Upper lobe of left lung (tissue), 6 donors: ENCODE measurements around the gene LRTM2. TPM values are rescaled to one million over a fixed set of nuclear protein-coding genes. Genes with fewer than 3 reads are reported as not detected.
"Not testable (repeated sequence)": the region's sequence is repeated elsewhere in the genome, so short reads cannot be mapped to it uniquely, and the experiment has no call there.

ENCODE experiments used
- ATAC-seq, 2 donors: fragments of 200-7000 bp; cut with Tn5 transposase; one replicate each; pipeline ENCODE4 v1.9.1; 2022; ENCODE audit warnings: mild to moderate bottlenecking in 2 of 2, moderate library complexity in 2 of 2; ENCODE audit not compliant: low FRiP score in 2 of 2
- DNase-seq, 2 donors: peaks; one replicate each; pipeline ENCODE4 v3.0.0-alpha.2; 2019 to 2020
- H3K27ac ChIP-seq, 4 donors: fragments of 200-600 bp; sonication (generic); one replicate each; pipeline ENCODE4 v1.5.1; 2016 to 2019
- H3K27me3 ChIP-seq, 4 donors: fragments of 200-600 bp; sonication (generic); one replicate each; pipeline ENCODE4 v1.5.1; 2017 to 2019
- H3K36me3 ChIP-seq, 4 donors: fragments of 200-600 bp; sonication (generic); one replicate each; pipeline ENCODE4 v1.5.1; 2016 to 2019
- H3K4me1 ChIP-seq, 4 donors: fragments of 200-600 bp; sonication (generic); one replicate each; pipeline ENCODE4 v1.5.1; 2018 to 2019
- H3K4me3 ChIP-seq, 4 donors: fragments of 200-600 bp; sonication (generic); one replicate each; pipeline ENCODE4 v1.5.1; 2017 to 2019; ENCODE audit warnings: mild to moderate bottlenecking in 2 of 4, moderate library complexity in 1 of 4
- H3K9me3 ChIP-seq, 4 donors: fragments of 200-600 bp; sonication (generic); one replicate each; pipeline ENCODE4 v1.5.1; 2018 to 2019
- CTCF ChIP-seq, 6 experiments: fragments of 450-650 bp in 4 of 6; fragments of 200-600 bp in 2 of 6; sonication (generic) in 2 of 6; IDR thresholded peaks; one replicate each; pipeline ENCODE4 v1.5.1; 2016 to 2019; ENCODE audit warnings: antibody characterized with exemption in 6 of 6
- EP300 ChIP-seq, 4 donors: sonication (generic); formaldehyde crosslinking; IDR thresholded peaks; one replicate each; pipeline ENCODE4 v1.5.1; 2017; ENCODE audit warnings: antibody characterized with exemption in 4 of 4, control low read depth in 2 of 4
- POLR2A ChIP-seq, 4 donors: fragments of 450-650 bp; IDR thresholded peaks; one replicate each; pipeline ENCODE4 v1.5.1; 2016 to 2017; ENCODE audit warnings: antibody characterized with exemption in 4 of 4, mild to moderate bottlenecking in 2 of 4
- POLR2AphosphoS5 ChIP-seq, 2 donors: sonication (generic); formaldehyde crosslinking; IDR thresholded peaks; one replicate each; pipeline ENCODE4 v1.5.1; 2017; ENCODE audit warnings: antibody characterized with exemption in 2 of 2
- WGBS, 2 donors: methylation state at CpG; one replicate each; pipeline ENCODE4 v1.1.5; 2017 to 2018; 5-methylcytosine and 5-hydroxymethylcytosine counted together
- total RNA-seq, 6 donors: library from RNA; depleted of rRNA in 4 of 6; stranded (reverse); fragments of >200 nt in 4 of 6; gene quantifications; one replicate each; pipeline versions ENCODE4 v1.1.0 to v1.2.1, GENCODE V29; 2016 to 2021
- donor health status: DM: no; HTN: no; CAD: no; lungs with moderate emphysema.
- donor health status: DM: no; HTN: yes; CAD: no; lungs with severe emphysema.

The LRTM2 gene
- total RNA-seq, 6 donors from 2014 or later, result not detected

- H3K4me3 ChIP-seq, result no peak overlapping the region
- ATAC-seq (no peak), DNase-seq (no peak)
- H3K4me1 ChIP-seq, result peaks cover 0 to 16% (median 2%) of the 10 kb centered on the region in 4 donors
- H3K27me3 ChIP-seq, result no peaks in the 10 kb centered on the region
- TF ChIP-seq CTCF (IDR thresholded peaks at IDR 0.05), result no peak
- TF ChIP-seq EP300 (IDR thresholded peaks at IDR 0.05), result no peak
- TF ChIP-seq POLR2AphosphoS5 (IDR thresholded peaks at IDR 0.05), result no peak
- no peak for TF ChIP-seq POLR2A (IDR thresholded peaks at IDR 0.05)
- no peaks in the 10 kb centered on the region for H3K9me3 ChIP-seq
- no peaks in the 10 kb centered on the region for H3K36me3 ChIP-seq
- 65 to 75% methylated on average over 8 of the region's 8 CpGs for WGBS, 2 donors
- no peak overlapping the region for H3K27ac ChIP-seq
These were observed 6.1 kb upstream of the LRTM2 start for GRCh38 chr12:1814266-1814665.

GRCh38 chr12:1815108-1815507, 5.3 kb upstream of the LRTM2 start:
- no peak for ATAC-seq
- Histone ChIP-seq H3K9me3 (no peaks in the 10 kb centered on the region), H3K4me3 (no peak overlapping the region), H3K27ac (no peak overlapping the region), H3K36me3 (no peaks in the 10 kb centered on the region), H3K27me3 (peaks cover 0 to 5% (median 0%) of the 10 kb centered on the region in 4 donors), H3K4me1 (peaks cover 0 to 16% (median 2%) of the 10 kb centered on the region in 4 donors)
- WGBS, 2 donors, result 76 to 77% methylated on average over 3 of the region's 3 CpGs
- no peak for TF ChIP-seq CTCF (IDR thresholded peaks at IDR 0.05)
- TF ChIP-seq EP300 (IDR thresholded peaks at IDR 0.05), result no peak
- TF ChIP-seq POLR2AphosphoS5 (IDR thresholded peaks at IDR 0.05), result no peak
- TF ChIP-seq POLR2A (IDR thresholded peaks at IDR 0.05), result no peak
- no peak for DNase-seq

- 60 to 62% methylated on average over 20 to 21 of the region's 21 CpGs for WGBS, 2 donors
- no peak overlapping the region for H3K4me3 ChIP-seq
- DNase-seq (no peak), ATAC-seq (no peak)
- peaks cover 0 to 14% (median 4%) of the 10 kb centered on the region in 4 donors for H3K4me1 ChIP-seq
- H3K27me3 ChIP-seq, result peaks cover 0 to 12% (median 0%) of the 10 kb centered on the region in 4 donors
- no peaks in the 10 kb centered on the region for H3K36me3 ChIP-seq
- no peaks in the 10 kb centered on the region for H3K9me3 ChIP-seq
- H3K27ac ChIP-seq, result no peak overlapping the region
- no peak for TF ChIP-seq POLR2A (IDR thresholded peaks at IDR 0.05)
- no peak for TF ChIP-seq POLR2AphosphoS5 (IDR thresholded peaks at IDR 0.05)
- no peak for TF ChIP-seq CTCF (IDR thresholded peaks at IDR 0.05)
- TF ChIP-seq EP300 (IDR thresholded peaks at IDR 0.05), result no peak
These were observed 4.3 kb upstream of the LRTM2 start for GRCh38 chr12:1815814-1816729.

- Histone ChIP-seq H3K4me1 (peaks cover 0 to 11% (median 4%) of the 10 kb centered on the region in 4 donors), H3K4me3 (no peak overlapping the region), H3K27me3 (peaks cover 0 to 16% (median 0%) of the 10 kb centered on the region in 4 donors), H3K27ac (no peak overlapping the region), H3K36me3 (no peaks in the 10 kb centered on the region), H3K9me3 (no peaks in the 10 kb centered on the region)
- TF ChIP-seq EP300 (IDR thresholded peaks at IDR 0.05) (no peak), POLR2A (IDR thresholded peaks at IDR 0.05) (no peak), CTCF (IDR thresholded peaks at IDR 0.05) (no peak), POLR2AphosphoS5 (IDR thresholded peaks at IDR 0.05) (no peak)
- 82 to 94% methylated on average over 5 to 9 of the region's 9 CpGs for WGBS, 2 donors
- ATAC-seq (no peak), DNase-seq (no peak)
These were observed 3.5 kb upstream of the LRTM2 start for GRCh38 chr12:1816730-1817348.

GRCh38 chr12:1817928-1818327, 2.4 kb upstream of the LRTM2 start:
- WGBS, 2 donors, result 87 to 93% methylated on average over 21 to 26 of the region's 28 CpGs
- DNase-seq, result peak in 1 of 2 donors; percentile 71
- H3K36me3 ChIP-seq, ATAC-seq, H3K9me3 ChIP-seq, H3K4me3 ChIP-seq, H3K27ac ChIP-seq, H3K4me1 ChIP-seq: not testable (repeated sequence)
- H3K27me3 ChIP-seq, result peaks cover 0 to 18% (median under 1%) of the 10 kb centered on the region in 4 donors
